ENCODE results near the gene MORC3. TPM values are rescaled to one million over a fixed set of nuclear protein-coding genes. Genes with fewer than 3 reads are reported as not detected.

Gene MORC3
- total and polyA plus RNA-seq, 9 of the 15 experiments (the other 6 are each of a cell fraction or from before 2014, with no cell fraction given), result 12.7 to 53.7 (median 36.0) TPM

- no peak for TF ChIP-seq HBP1 (CRISPR knock-in tag; IDR thresholded peaks at IDR 0.05)
- no peak for TF ChIP-seq MIER1 (IDR thresholded peaks at IDR 0.05; ENCODE audit: low read depth)
- no peak for TF ChIP-seq CLOCK (CRISPR knock-in tag; IDR thresholded peaks at IDR 0.05; ENCODE audit: borderline replicate concordance)
- TF ChIP-seq GATA2 (CRISPR knock-in tag; IDR thresholded peaks at IDR 0.05), result no peak
- TF ChIP-seq ZNF146 (CRISPR knock-in tag; IDR thresholded peaks at IDR 0.05; ENCODE audit: unreplicated experiment), result no peak
- no peak for TF ChIP-seq NCOA1 (IDR thresholded peaks at IDR 0.05; ENCODE audit: low read depth)
- no peak for TF ChIP-seq ZNF511 (CRISPR knock-in tag; IDR thresholded peaks at IDR 0.05)
- no peak for TF ChIP-seq GMEB1 (CRISPR knock-in tag; IDR thresholded peaks at IDR 0.05)
- TF ChIP-seq PHB (CRISPR knock-in tag; IDR thresholded peaks at IDR 0.05), result no peak
- TF ChIP-seq SLC30A9 (CRISPR knock-in tag; IDR thresholded peaks at IDR 0.05), result no peak
- TF ChIP-seq SETDB1 (IDR thresholded peaks at IDR 0.05; ENCODE audit: low read length), result no peak
- TF ChIP-seq ZNF57 (CRISPR knock-in tag; IDR thresholded peaks at IDR 0.05), result no peak
- TF ChIP-seq JUND (IDR thresholded peaks at IDR 0.05; ENCODE audit: borderline replicate concordance, low read depth, low read length), result peak; percentile 49; the same call in 1 of the 2 replicates
- TF ChIP-seq JUND (tag; IDR thresholded peaks at IDR 0.05; ENCODE audit: borderline replicate concordance, low read depth, low read length), result no peak
- peak; percentile 90 for TF ChIP-seq HMGN3 (IDR thresholded peaks at IDR 0.05; ENCODE audit: borderline replicate concordance, extremely low read depth, insufficient read length, low read depth, low read length)
- no peak for TF ChIP-seq ZKSCAN3 (CRISPR knock-in tag; IDR thresholded peaks at IDR 0.05)
- TF ChIP-seq GTF2E2 (tag; IDR thresholded peaks at IDR 0.05), result peak; percentile 72; the same call in 1 of the 2 replicates
- no peak for TF ChIP-seq CREB3L1 (IDR thresholded peaks at IDR 0.05; ENCODE audit: borderline replicate concordance, low read depth)
- TF ChIP-seq ELF4 (CRISPR knock-in tag; IDR thresholded peaks at IDR 0.05), result no peak
- no peak for TF ChIP-seq NCOA6 (IDR thresholded peaks at IDR 0.05)
These were observed 65.4 kb downstream of the MORC3 start, which contains the start of gene CHAF1B (continued) for GRCh38 chr21:36385233-36386030.
